ENCODE results near the gene ATXN7.

GRCh38 chr3:63969876-63970275, 106.2 kb downstream of the ATXN7 start:
- TF ChIP-seq CTCF (conservative IDR thresholded peaks at IDR 0.05 in 1 of 2, IDR thresholded peaks at IDR 0.05 in 1 of 2; ENCODE audit: low read depth in 1 of 2, low read length in 2 of 2) (no peak), EZH2 (IDR thresholded peaks at IDR 0.05; ENCODE audit: low read length, missing control alignments) (no peak)

Measured in fibroblast of lung (primary cell).